BJ (cell line): ENCODE results near the gene ITGA6. TPM values are rescaled to one million over a fixed set of nuclear protein-coding genes. Genes with fewer than 3 reads are reported as not detected.

Source experiments
- CTCF ChIA-PET: fragments of 350-600 bp; formaldehyde crosslinking; extraction: SDS; loops from one replicate; lab custom pipeline; 2021; ENCODE audit warnings: antibody characterized with exemption, inconsistent platforms; lab: Yijun Ruan, JAX
- POLR2A ChIA-PET: fragments of 300-600 bp; sonication (Branson Sonifier 250); formaldehyde crosslinking; extraction: SDS; loops from one replicate; lab custom pipeline; 2021; ENCODE audit warnings: antibody characterized with exemption; lab: Charles Lee
- DNase-seq: peaks from one replicate; pipeline ENCODE4 v3.0.0-alpha.2; 2011; ENCODE audit warnings: low read depth
- H3K27me3 ChIP-seq: 2 replicates; pipeline ENCODE4 v1.6.0; 2011; ENCODE audit warnings: low read length; ENCODE audit not compliant: control insufficient read depth, insufficient read depth
- H3K36me3 ChIP-seq: 2 replicates; pipeline ENCODE4 v1.5.1; 2011; ENCODE audit warnings: low read length; ENCODE audit not compliant: control insufficient read depth, insufficient read depth
- H3K4me3 ChIP-seq: 2 replicates; pipeline ENCODE4 v1.5.1; 2011; ENCODE audit warnings: low read depth, mild to moderate bottlenecking, control low read depth, low read length
- polyA plus RNA-seq: library from polyadenylated mRNA; depleted of rRNA; stranded (reverse); fragments of >200 nt; gene quantifications from 2 replicates; pipeline ENCODE4 v1.2.3, GENCODE V29; 2011; rRNA removed
- TF ChIP-seq, protein P1 (sequence below): IDR thresholded peaks from 2 replicates; pipeline ENCODE4 v1.5.1; 2011; ENCODE audit warnings: low read depth, mild to moderate bottlenecking, control low read depth, inconsistent platforms, low read length, moderate library complexity; ENCODE audit not compliant: insufficient read depth

Gene ITGA6
- polyA plus RNA-seq, 1 experiment, result 2.9 TPM

DNA sequence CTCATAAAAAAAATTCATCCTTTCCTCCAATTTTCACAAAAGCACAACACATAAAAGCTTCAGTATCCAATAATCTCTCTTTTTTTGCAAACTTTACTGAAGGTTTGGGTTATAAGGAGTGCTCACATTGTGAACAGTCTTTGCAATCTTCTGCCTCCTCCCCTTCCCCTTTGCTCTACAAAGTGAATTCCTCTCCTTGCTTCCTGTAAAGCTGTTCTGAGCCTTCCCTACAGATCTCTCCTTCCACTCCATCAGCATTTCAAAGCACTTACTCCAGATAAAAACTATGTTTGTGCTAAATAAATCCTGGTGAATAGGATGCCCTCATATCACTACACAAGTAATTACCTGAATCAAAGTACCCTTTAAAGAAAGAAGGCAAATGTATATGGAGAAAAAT lies 123.9 kb downstream of the ITGA6 start:
- ChIA-PET CTCF (no interaction called here), POLR2A (no interaction called here)
- Histone ChIP-seq H3K36me3 (no peaks in the 10 kb centered on the region), H3K27me3 (no peaks in the 10 kb centered on the region), H3K4me3 (no peak overlapping the region)
- TF ChIP-seq, protein P1, sequence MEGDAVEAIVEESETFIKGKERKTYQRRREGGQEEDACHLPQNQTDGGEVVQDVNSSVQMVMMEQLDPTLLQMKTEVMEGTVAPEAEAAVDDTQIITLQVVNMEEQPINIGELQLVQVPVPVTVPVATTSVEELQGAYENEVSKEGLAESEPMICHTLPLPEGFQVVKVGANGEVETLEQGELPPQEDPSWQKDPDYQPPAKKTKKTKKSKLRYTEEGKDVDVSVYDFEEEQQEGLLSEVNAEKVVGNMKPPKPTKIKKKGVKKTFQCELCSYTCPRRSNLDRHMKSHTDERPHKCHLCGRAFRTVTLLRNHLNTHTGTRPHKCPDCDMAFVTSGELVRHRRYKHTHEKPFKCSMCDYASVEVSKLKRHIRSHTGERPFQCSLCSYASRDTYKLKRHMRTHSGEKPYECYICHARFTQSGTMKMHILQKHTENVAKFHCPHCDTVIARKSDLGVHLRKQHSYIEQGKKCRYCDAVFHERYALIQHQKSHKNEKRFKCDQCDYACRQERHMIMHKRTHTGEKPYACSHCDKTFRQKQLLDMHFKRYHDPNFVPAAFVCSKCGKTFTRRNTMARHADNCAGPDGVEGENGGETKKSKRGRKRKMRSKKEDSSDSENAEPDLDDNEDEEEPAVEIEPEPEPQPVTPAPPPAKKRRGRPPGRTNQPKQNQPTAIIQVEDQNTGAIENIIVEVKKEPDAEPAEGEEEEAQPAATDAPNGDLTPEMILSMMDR, result no peak
- DNase-seq, result no peak

GRCh38 chr2:172552547-172553291 lies 125.3 kb downstream of the ITGA6 start:
- H3K36me3 ChIP-seq, result no peaks in the 10 kb centered on the region
- TF ChIP-seq, protein P1, result no peak
- DNase-seq, result no peak
- H3K27me3 ChIP-seq, result no peaks in the 10 kb centered on the region
- ChIA-PET POLR2A (no interaction called here), CTCF (interaction anchor here (0.6 to 1.6 kb wide), 3 partner anchors 12 to 380 kb away, joined by 3 to 5 read pairs (median 4); no protein-coding TSS in a partner anchor)
- H3K4me3 ChIP-seq, result no peak overlapping the region

GRCh38 chr2:172554352-172555271 lies 127.2 kb downstream of the ITGA6 start:
- ChIA-PET CTCF (no interaction called here), POLR2A (no interaction called here)
- Histone ChIP-seq H3K36me3 (0 out of 2 replicates have a peak, but pooled peaks cover under 1% of the 10 kb centered on the region), H3K4me3 (peak overlapping the region; percentile 81), H3K27me3 (no peaks in the 10 kb centered on the region)
- TF ChIP-seq, protein P1, result no peak
- DNase-seq, result no peak

- H3K27me3 ChIP-seq, result no peaks in the 10 kb centered on the region
- peak overlapping the region; percentile 81 for H3K4me3 ChIP-seq
- POLR2A ChIA-PET, result interaction anchor here (0.6 kb wide), 1 partner anchor 62 kb away, joined by 3 read pairs; no protein-coding TSS in a partner anchor
- no peak for DNase-seq
- TF ChIP-seq, protein P1, result no peak
- H3K36me3 ChIP-seq, result peaks cover 3% of the 10 kb centered on the region; the same call in 1 of the 2 replicates
- CTCF ChIA-PET, result no interaction called here
Measured at GRCh38 chr2:172555272-172555521, 127.8 kb downstream of the ITGA6 start.

Other genes with a start within 250 kb of the ITGA6 start
- gene PDK1, start 128.5 kb downstream of the ITGA6 start, polyA plus RNA-seq, result 40.0 and 64.6 TPM in 2 replicates